Smooth muscle cell (in vitro differentiated cells): Measurements from ENCODE around the gene TULP3. TPM values are rescaled to one million over a fixed set of nuclear protein-coding genes. Genes with fewer than 3 reads are reported as not detected.

Source experiments
- DNase-seq: peaks from one replicate; lab custom pipeline; 2025; ENCODE audit not compliant: unreplicated experiment; lab: John Stamatoyannopoulos, UW
- H2AFZ ChIP-seq: fragments of 200-600 bp; sonication (generic); 2 replicates; pipeline ENCODE4 v1.6.0; 2016; ENCODE audit warnings: antibody characterized with exemption, low read depth, mild to moderate bottlenecking
- H3F3A ChIP-seq: fragments of 200-600 bp; sonication (generic); 2 replicates; pipeline ENCODE4 v1.6.0; 2017; ENCODE audit warnings: antibody characterized with exemption, low read depth
- H3K27ac ChIP-seq: fragments of 200-600 bp; sonication (generic); 2 replicates; pipeline ENCODE4 v1.5.1; 2016; ENCODE audit warnings: low read depth, mild to moderate bottlenecking
- H3K27me3 ChIP-seq: fragments of 200-600 bp; sonication (generic); 2 replicates; pipeline ENCODE4 v1.6.1; 2016; ENCODE audit warnings: low read depth, mild to moderate bottlenecking
- H3K36me3 ChIP-seq: fragments of 200-600 bp; sonication (generic); 2 replicates; pipeline ENCODE4 v1.5.1; 2016; ENCODE audit warnings: low read depth
- H3K4me1 ChIP-seq: fragments of 200-600 bp; sonication (generic); 2 replicates; pipeline ENCODE4 v1.5.1; 2016; ENCODE audit warnings: low read depth
- H3K4me2 ChIP-seq: fragments of 200-600 bp; sonication (generic); 2 replicates; pipeline ENCODE4 v1.6.0; 2016; ENCODE audit warnings: mild to moderate bottlenecking
- H3K4me3 ChIP-seq: fragments of 200-600 bp; sonication (generic); 2 replicates; pipeline ENCODE4 v1.5.1; 2016; ENCODE audit warnings: mild to moderate bottlenecking
- H3K79me2 ChIP-seq: fragments of 200-600 bp; sonication (generic); 2 replicates; pipeline ENCODE4 v1.6.0; 2016; ENCODE audit warnings: low read depth, mild to moderate bottlenecking
- H3K9ac ChIP-seq: fragments of 200-600 bp; sonication (generic); 2 replicates; pipeline ENCODE4 v1.6.0; 2016; ENCODE audit warnings: low read depth
- H3K9me3 ChIP-seq: fragments of 200-600 bp; sonication (generic); replicated peaks from 2 replicates; pipeline ENCODE4 v1.5.1; 2016; ENCODE audit warnings: low read depth
- H4K20me1 ChIP-seq: fragments of 200-600 bp; sonication (generic); 2 replicates; pipeline ENCODE4 v1.6.0; 2016; ENCODE audit warnings: low read depth
- WGBS: methylation state at CpG from one replicate; pipeline ENCODE4 v1.1.7; 2016; ENCODE audit warnings: low lambda C conversion rate; 5-methylcytosine and 5-hydroxymethylcytosine counted together
- polyA plus RNA-seq: library from polyadenylated mRNA; unstranded; fragments of >200 nt; fragmentation: Nextera tagmentation; extraction: Ambion mirVana; gene quantifications from 2 replicates; pipeline ENCODE4 v1.2.1, GENCODE V29; 2016
- total RNA-seq: library from RNA; depleted of rRNA; stranded (reverse); fragments of >200 nt; gene quantifications from 2 replicates; pipeline ENCODE4 v1.2.3, GENCODE V29; 2014
- TF ChIP-seq, protein P1 (sequence below): fragments of 200-600 bp; sonication (generic); IDR thresholded peaks from 2 replicates; pipeline ENCODE4 v1.5.1; 2017; ENCODE audit warnings: borderline replicate concordance, mild to moderate bottlenecking, antibody characterized with exemption; ENCODE audit not compliant: insufficient read depth, poor library complexity, severe bottlenecking

Gene TULP3
- total and polyA plus RNA-seq, 2 experiments from 2014 or later: 33.7 to 40.6 TPM

DNA sequence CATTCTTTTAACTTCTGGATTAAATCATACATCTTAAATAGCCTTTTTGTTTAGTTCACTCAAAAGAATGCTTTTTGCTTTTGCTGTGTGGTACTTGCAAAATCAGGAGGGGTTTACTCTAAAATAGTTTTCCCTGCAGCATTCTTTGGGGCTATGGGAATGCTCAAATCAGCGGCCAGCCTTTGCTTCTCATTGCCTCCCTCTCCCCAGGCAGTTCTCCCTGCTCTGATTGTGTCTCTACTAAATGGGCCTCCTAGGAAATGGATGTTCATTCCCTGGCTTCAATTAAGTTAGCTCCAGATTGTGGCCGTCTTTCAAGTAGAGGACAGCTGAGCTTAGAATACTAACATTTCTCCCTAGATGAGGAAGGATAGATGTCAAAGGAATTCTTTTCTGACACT lies 4.4 kb downstream of the TULP3 start:
- H2AFZ ChIP-seq: no peak overlapping the region
- peak overlapping the region; percentile 22 for H3K27ac ChIP-seq
- H3K4me2 ChIP-seq: no peak overlapping the region
- peaks cover 83% of the 10 kb centered on the region for H4K20me1 ChIP-seq
- no peak overlapping the region for H3K9ac ChIP-seq
- DNase-seq: no peak
- no peaks in the 10 kb centered on the region for H3K9me3 ChIP-seq
- H3K36me3 ChIP-seq: no peaks in the 10 kb centered on the region
- H3F3A ChIP-seq: no peaks in the 10 kb centered on the region
- 30% methylated on average over 2 of the region's 2 CpGs for WGBS
- TF ChIP-seq, protein P1, sequence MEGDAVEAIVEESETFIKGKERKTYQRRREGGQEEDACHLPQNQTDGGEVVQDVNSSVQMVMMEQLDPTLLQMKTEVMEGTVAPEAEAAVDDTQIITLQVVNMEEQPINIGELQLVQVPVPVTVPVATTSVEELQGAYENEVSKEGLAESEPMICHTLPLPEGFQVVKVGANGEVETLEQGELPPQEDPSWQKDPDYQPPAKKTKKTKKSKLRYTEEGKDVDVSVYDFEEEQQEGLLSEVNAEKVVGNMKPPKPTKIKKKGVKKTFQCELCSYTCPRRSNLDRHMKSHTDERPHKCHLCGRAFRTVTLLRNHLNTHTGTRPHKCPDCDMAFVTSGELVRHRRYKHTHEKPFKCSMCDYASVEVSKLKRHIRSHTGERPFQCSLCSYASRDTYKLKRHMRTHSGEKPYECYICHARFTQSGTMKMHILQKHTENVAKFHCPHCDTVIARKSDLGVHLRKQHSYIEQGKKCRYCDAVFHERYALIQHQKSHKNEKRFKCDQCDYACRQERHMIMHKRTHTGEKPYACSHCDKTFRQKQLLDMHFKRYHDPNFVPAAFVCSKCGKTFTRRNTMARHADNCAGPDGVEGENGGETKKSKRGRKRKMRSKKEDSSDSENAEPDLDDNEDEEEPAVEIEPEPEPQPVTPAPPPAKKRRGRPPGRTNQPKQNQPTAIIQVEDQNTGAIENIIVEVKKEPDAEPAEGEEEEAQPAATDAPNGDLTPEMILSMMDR: no peak
- no peaks in the 10 kb centered on the region for H3K27me3 ChIP-seq
- peaks cover 82% of the 10 kb centered on the region for H3K79me2 ChIP-seq
- H3K4me3 ChIP-seq: no peak overlapping the region
- H3K4me1 ChIP-seq: peaks cover 19% of the 10 kb centered on the region

DNA sequence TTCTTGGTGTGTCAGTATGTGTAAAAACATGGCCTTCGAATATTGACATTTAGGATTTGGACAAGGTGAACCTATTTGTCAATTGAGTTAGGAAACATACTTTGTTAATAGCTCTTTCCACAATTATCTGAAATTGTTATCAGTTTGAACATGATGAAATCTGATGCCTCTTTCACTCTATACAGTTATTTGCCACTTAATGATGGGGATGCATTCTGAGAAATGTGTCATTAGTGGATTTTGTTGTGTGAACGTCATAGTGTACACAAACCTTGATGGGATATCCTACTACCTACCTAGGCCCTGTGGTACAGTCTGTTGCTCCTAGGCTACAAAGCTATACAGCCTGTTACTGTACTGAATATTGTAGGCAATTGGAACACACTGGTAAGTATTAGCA lies 4.8 kb downstream of the TULP3 start:
- H3K9ac ChIP-seq: no peak overlapping the region
- no peaks in the 10 kb centered on the region for H3F3A ChIP-seq
- H4K20me1 ChIP-seq: peaks cover 88% of the 10 kb centered on the region
- 78% methylated on average over 2 of the region's 2 CpGs for WGBS
- H3K4me2 ChIP-seq: no peak overlapping the region
- peaks cover 19% of the 10 kb centered on the region for H3K4me1 ChIP-seq
- H3K27me3 ChIP-seq: no peaks in the 10 kb centered on the region
- no peaks in the 10 kb centered on the region for H3K36me3 ChIP-seq
- no peak overlapping the region for H3K4me3 ChIP-seq
- no peaks in the 10 kb centered on the region for H3K9me3 ChIP-seq
- peak overlapping the region; percentile 22 for H3K27ac ChIP-seq
- peaks cover 86% of the 10 kb centered on the region for H3K79me2 ChIP-seq
- DNase-seq: no peak
- TF ChIP-seq, protein P1: no peak
- no peak overlapping the region for H2AFZ ChIP-seq

DNA sequence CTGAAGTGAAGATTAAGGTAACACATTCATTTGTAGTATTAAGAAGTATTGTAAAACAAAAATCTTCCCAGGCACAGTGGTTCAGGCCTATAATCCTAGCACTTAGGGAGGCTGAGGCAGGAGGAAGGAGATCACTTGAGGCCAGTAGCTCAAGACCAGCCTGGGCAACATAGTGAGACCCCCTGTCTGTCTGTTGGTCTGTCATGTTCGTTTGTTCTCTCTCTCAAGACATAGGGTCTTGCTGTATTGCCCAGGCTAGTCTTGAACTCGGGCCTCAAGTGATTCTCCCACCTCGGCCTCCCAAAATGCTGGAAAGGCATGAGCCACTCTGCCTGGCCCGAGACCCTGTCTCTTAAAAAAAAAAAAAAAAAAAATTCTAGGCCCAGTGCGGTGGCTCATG lies 6.7 kb downstream of the TULP3 start:
- no peak for DNase-seq
- Histone ChIP-seq H2AFZ (no peak overlapping the region), H3K9ac (no peak overlapping the region), H3K27ac (no peak overlapping the region), H3F3A (no peaks in the 10 kb centered on the region), H3K4me1 (peaks cover 10% of the 10 kb centered on the region), H3K79me2 (peaks cover 95% of the 10 kb centered on the region), H3K27me3 (no peaks in the 10 kb centered on the region), H3K9me3 (no peaks in the 10 kb centered on the region), H3K4me2 (no peak overlapping the region), H3K4me3 (no peak overlapping the region), H3K36me3 (no peaks in the 10 kb centered on the region), H4K20me1 (peaks cover 99% of the 10 kb centered on the region)
- TF ChIP-seq, protein P1: no peak
- WGBS: 100% methylated on average over 5 of the region's 5 CpGs

DNA sequence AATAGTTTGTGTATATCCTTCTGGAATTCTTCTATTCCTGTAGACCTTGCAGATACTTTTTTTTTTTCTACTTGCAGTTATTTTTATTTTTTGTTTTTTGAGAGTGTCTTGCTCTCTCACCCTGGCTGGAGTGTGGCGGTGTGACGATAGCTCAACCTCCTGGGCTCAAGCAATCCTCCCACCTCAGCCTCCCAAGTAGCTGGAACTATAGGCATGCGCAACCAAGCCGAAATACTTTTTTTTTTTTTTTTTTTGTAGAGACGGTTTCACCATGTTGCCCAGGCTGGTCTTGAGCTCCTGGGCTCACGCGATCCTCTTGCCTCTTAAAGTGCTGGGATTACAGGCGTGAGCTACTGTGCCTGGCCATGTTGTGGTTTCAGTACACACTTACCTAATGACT lies 10.0 kb downstream of the TULP3 start:
- peaks cover 99% of the 10 kb centered on the region for H4K20me1 ChIP-seq
- peaks cover 99% of the 10 kb centered on the region for H3K79me2 ChIP-seq
- no peaks in the 10 kb centered on the region for H3K9me3 ChIP-seq

More for the DNA sequence above, 10.0 kb downstream of the TULP3 start:
- Histone ChIP-seq H3K4me1 (no peaks in the 10 kb centered on the region), H3K9ac (no peak overlapping the region), H2AFZ (no peak overlapping the region), H3K27me3 (no peaks in the 10 kb centered on the region), H3K4me3 (no peak overlapping the region), H3K4me2 (no peak overlapping the region), H3K27ac (no peak overlapping the region), H3F3A (no peaks in the 10 kb centered on the region), H3K36me3 (no peaks in the 10 kb centered on the region)
- WGBS: 74% methylated on average over 8 of the region's 8 CpGs
- TF ChIP-seq, protein P1: no peak
- no peak for DNase-seq
